ENCODE results near the gene KLHL9. TPM values are rescaled to one million over a fixed set of nuclear protein-coding genes. Genes with fewer than 3 reads are reported as not detected.

KLHL9 gene
- polyA plus RNA-seq, 2 donors = 5.0 to 5.9 TPM

DNA sequence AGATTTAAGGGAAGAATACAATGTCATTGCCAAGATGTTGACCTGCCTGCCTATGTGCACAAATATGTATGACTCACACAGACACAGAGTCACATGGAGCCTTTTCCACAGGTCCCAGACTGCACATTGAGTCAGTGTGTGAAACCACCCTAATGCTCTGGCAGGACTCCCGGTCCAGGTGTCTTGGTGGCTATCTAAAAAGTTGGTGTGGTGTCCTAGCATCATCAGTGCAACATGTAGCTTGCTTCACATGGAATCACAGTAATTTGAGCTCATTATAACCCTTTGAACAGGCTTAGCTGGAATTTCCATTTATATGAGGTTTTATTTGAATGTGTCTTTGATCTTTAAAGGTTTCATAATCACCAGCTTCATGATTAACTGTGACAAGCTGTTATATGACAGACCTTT lies 40.8 kb downstream of the KLHL9 start:
- H3K27me3 ChIP-seq (ENCODE audit: control insufficient read depth in 1 of 2, insufficient read depth in 2 of 2, low read length in 2 of 2) = no peaks in the 10 kb centered on the region
- no peaks in the 10 kb centered on the region for H3K36me3 ChIP-seq (ENCODE audit: control insufficient read depth in 2 of 2, insufficient read depth in 2 of 2, low read length in 1 of 2)
- peak overlapping the region; percentile 22 to 72 for H3K27ac ChIP-seq (ENCODE audit: low read depth in 2 of 2, low read length in 1 of 2)
- no peaks in the 10 kb centered on the region for H3K9me3 ChIP-seq (ENCODE audit: control insufficient read depth in 2 of 2, insufficient read depth in 1 of 2, low read depth in 1 of 2, low read length in 1 of 2)
- no peaks in the 10 kb centered on the region for H3K4me1 ChIP-seq (ENCODE audit: control insufficient read depth in 2 of 2, insufficient read depth in 2 of 2, low read length in 1 of 2)
- WGBS, 2 donors = 40 to 41% methylated on average over 1 of the region's 1 CpG
- no peak overlapping the region for H3K4me3 ChIP-seq (ENCODE audit: low read depth in 1 of 2, low read length in 2 of 2)

DNA sequence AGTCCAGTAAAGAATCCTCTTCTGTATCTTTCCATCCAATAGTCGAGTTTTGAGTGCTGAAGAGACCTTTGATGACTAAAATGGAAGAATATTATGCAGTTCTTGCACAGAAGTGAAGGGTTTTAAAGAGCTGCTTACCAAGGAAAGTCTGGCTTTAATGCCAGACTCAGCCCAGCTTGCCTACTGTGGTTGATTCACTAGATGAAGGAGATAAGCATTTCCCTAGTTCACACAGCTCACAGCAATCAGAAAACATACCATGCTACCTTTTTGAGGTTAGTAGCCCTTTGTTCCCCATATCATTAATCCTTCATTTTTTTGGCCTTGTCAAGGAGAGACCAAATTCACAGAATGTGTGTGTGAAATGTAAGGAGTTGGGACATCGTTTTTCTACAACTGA lies 45.4 kb downstream of the KLHL9 start:
- Histone ChIP-seq H3K27me3 (ENCODE audit: control insufficient read depth in 1 of 2, insufficient read depth in 2 of 2, low read length in 2 of 2) (no peaks in the 10 kb centered on the region), H3K36me3 (ENCODE audit: control insufficient read depth in 2 of 2, insufficient read depth in 2 of 2, low read length in 1 of 2) (no peaks in the 10 kb centered on the region), H3K9me3 (ENCODE audit: control insufficient read depth in 2 of 2, insufficient read depth in 1 of 2, low read depth in 1 of 2, low read length in 1 of 2) (no peaks in the 10 kb centered on the region), H3K4me1 (ENCODE audit: control insufficient read depth in 2 of 2, insufficient read depth in 2 of 2, low read length in 1 of 2) (no peaks in the 10 kb centered on the region), H3K4me3 (ENCODE audit: low read depth in 1 of 2, low read length in 2 of 2) (no peak overlapping the region), H3K27ac (ENCODE audit: low read depth in 2 of 2, low read length in 1 of 2) (no peak overlapping the region)
- WGBS, 2 donors = 50 to 51% methylated on average over 2 of the region's 2 CpGs

DNA sequence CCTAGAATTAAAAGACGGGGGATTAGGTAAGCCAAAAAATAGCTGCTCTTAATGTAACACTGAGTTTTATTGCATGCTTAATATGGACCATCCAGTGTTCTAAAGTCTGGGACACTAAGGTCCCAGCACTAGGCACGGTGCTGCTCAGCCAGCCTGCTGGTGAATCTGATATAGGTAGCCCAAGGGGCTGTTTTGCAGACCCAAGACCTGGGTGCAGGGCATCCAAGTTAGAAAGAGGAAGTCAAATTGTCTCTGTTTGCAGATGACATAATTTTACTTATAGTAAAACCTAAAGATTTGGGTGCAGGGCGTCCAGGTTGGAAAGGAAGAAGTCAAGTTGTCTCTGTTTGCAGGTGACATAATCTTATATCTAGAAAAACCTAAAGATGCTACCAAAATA lies 47.9 kb downstream of the KLHL9 start:
- H3K36me3 ChIP-seq (ENCODE audit: control insufficient read depth in 2 of 2, insufficient read depth in 2 of 2, low read length in 1 of 2) = no peaks in the 10 kb centered on the region
- no peaks in the 10 kb centered on the region for H3K9me3 ChIP-seq (ENCODE audit: control insufficient read depth in 2 of 2, insufficient read depth in 1 of 2, low read depth in 1 of 2, low read length in 1 of 2)
- H3K4me1 ChIP-seq (ENCODE audit: control insufficient read depth in 2 of 2, insufficient read depth in 2 of 2, low read length in 1 of 2) = no peaks in the 10 kb centered on the region
- H3K27me3 ChIP-seq (ENCODE audit: control insufficient read depth in 1 of 2, insufficient read depth in 2 of 2, low read length in 2 of 2) = no peaks in the 10 kb centered on the region
- 78 to 79% methylated on average over 3 of the region's 3 CpGs for WGBS, 2 donors
- H3K4me3 ChIP-seq (ENCODE audit: low read depth in 1 of 2, low read length in 2 of 2) = no peak overlapping the region
- no peak overlapping the region for H3K27ac ChIP-seq (ENCODE audit: low read depth in 2 of 2, low read length in 1 of 2)

DNA sequence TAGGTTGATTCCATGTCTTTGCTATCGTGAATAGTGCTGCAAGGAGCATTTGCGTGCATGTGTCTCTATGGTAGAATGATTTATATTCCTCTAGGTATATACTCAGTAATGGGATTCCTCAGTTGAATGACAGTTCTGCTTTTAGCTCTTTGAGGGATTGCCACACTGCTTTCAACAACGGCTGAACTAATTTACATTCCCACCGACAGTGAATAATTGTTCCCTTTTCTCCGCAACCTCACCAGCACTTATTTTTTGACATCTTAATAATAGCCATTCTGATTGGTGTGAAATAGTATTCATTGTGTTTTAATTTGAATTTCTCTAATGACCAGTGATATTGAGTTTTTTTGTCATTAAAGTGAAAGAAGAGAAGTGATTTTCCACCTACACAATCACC lies 48.5 kb downstream of the KLHL9 start:
- H3K27me3 ChIP-seq (ENCODE audit: control insufficient read depth in 1 of 2, insufficient read depth in 2 of 2, low read length in 2 of 2) = no peaks in the 10 kb centered on the region
- no peaks in the 10 kb centered on the region for H3K36me3 ChIP-seq (ENCODE audit: control insufficient read depth in 2 of 2, insufficient read depth in 2 of 2, low read length in 1 of 2)
- WGBS, 2 donors = 81 to 84% methylated on average over 5 of the region's 5 CpGs
- H3K27ac ChIP-seq (ENCODE audit: low read depth in 2 of 2, low read length in 1 of 2) = no peak overlapping the region
- no peaks in the 10 kb centered on the region for H3K9me3 ChIP-seq (ENCODE audit: control insufficient read depth in 2 of 2, insufficient read depth in 1 of 2, low read depth in 1 of 2, low read length in 1 of 2)
- no peak overlapping the region for H3K4me3 ChIP-seq (ENCODE audit: low read depth in 1 of 2, low read length in 2 of 2)
- H3K4me1 ChIP-seq (ENCODE audit: control insufficient read depth in 2 of 2, insufficient read depth in 2 of 2, low read length in 1 of 2) = no peaks in the 10 kb centered on the region

DNA sequence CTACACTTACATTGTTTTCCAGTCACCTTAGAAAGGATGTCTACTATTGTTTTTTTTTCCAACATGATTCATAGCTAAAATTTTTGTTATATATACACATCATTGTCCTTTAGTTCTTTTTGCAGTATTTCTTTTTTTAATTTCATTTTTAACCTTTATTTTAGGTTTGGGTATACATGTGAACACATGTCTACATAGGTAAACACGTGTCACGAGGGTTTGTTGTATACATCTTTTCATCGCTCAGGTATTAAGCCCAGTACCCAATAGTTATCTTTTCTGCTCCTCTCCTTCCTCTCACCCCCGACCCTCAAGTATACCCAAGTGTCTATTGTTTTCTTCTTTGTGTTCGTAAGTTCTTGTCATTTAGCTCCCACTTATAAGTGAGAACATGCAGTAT lies 49.1 kb downstream of the KLHL9 start:
- no peaks in the 10 kb centered on the region for H3K27me3 ChIP-seq (ENCODE audit: control insufficient read depth in 1 of 2, insufficient read depth in 2 of 2, low read length in 2 of 2)
- H3K36me3 ChIP-seq (ENCODE audit: control insufficient read depth in 2 of 2, insufficient read depth in 2 of 2, low read length in 1 of 2) = no peaks in the 10 kb centered on the region
- 88 to 92% methylated on average over 5 of the region's 5 CpGs for WGBS, 2 donors
- no peak overlapping the region for H3K27ac ChIP-seq (ENCODE audit: low read depth in 2 of 2, low read length in 1 of 2)
- no peaks in the 10 kb centered on the region for H3K9me3 ChIP-seq (ENCODE audit: control insufficient read depth in 2 of 2, insufficient read depth in 1 of 2, low read depth in 1 of 2, low read length in 1 of 2)
- no peaks in the 10 kb centered on the region for H3K4me1 ChIP-seq (ENCODE audit: control insufficient read depth in 2 of 2, insufficient read depth in 2 of 2, low read length in 1 of 2)
- H3K4me3 ChIP-seq (ENCODE audit: low read depth in 1 of 2, low read length in 2 of 2) = no peak overlapping the region

DNA sequence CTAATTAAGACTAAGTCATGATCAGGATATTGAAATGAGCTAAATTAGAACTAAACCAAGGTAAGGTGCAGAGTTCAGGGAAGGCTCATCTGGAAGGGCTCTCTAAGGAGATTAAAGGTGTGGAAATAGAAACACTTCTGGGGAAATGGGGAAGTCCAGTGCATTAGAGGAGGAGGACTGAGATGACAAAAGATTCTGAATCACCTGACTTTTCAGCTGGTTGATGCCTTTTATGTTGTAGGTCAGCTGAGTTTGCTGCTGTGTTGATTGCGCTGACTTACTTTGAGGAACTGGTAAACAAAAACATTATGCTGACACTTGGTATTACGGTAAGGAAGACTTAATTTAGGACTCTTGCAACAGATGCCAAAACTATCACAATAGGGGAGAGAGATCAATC lies 53.9 kb downstream of the KLHL9 start:
- 78% methylated on average over 2 of the region's 2 CpGs for WGBS, 2 donors
- H3K9me3 ChIP-seq (ENCODE audit: control insufficient read depth in 2 of 2, insufficient read depth in 1 of 2, low read depth in 1 of 2, low read length in 1 of 2) = no peaks in the 10 kb centered on the region

More for the DNA sequence above, 53.9 kb downstream of the KLHL9 start:
- Histone ChIP-seq H3K27me3 (ENCODE audit: control insufficient read depth in 1 of 2, insufficient read depth in 2 of 2, low read length in 2 of 2) (peaks cover 0 to 2% of the 10 kb centered on the region in 2 donors), H3K36me3 (ENCODE audit: control insufficient read depth in 2 of 2, insufficient read depth in 2 of 2, low read length in 1 of 2) (peaks cover 0 to 3% of the 10 kb centered on the region in 2 donors), H3K4me3 (ENCODE audit: low read depth in 1 of 2, low read length in 2 of 2) (no peak overlapping the region), H3K27ac (ENCODE audit: low read depth in 2 of 2, low read length in 1 of 2) (no peak overlapping the region), H3K4me1 (ENCODE audit: control insufficient read depth in 2 of 2, insufficient read depth in 2 of 2, low read length in 1 of 2) (no peaks in the 10 kb centered on the region)

Other genes with a start within 250 kb of the KLHL9 start
- not detected for gene IFNW1, start 193.6 kb downstream of the KLHL9 start, polyA plus RNA-seq
- not detected for gene IFNA21, start 168.7 kb downstream of the KLHL9 start, polyA plus RNA-seq
- not detected for gene IFNA4, start 147.8 kb downstream of the KLHL9 start, polyA plus RNA-seq
- not detected for gene IFNA7, start 133.2 kb downstream of the KLHL9 start, polyA plus RNA-seq
- not detected for gene IFNA10, start 128.3 kb downstream of the KLHL9 start, polyA plus RNA-seq
- not detected for gene IFNA16, start 118.1 kb downstream of the KLHL9 start, polyA plus RNA-seq
- gene IFNA17, start 107.2 kb downstream of the KLHL9 start, polyA plus RNA-seq = not detected
- gene IFNA14, start 95.4 kb downstream of the KLHL9 start, polyA plus RNA-seq = not detected
- gene IFNA5, start 30.1 kb downstream of the KLHL9 start, polyA plus RNA-seq = under 1 TPM in 1 of 2 donors, not detected in 1; 0.04 TPM
- not detected for gene IFNA6, start 15.5 kb upstream of the KLHL9 start, polyA plus RNA-seq
- gene IFNA13, start 32.7 kb upstream of the KLHL9 start, polyA plus RNA-seq = not detected
- gene IFNA2, start 50.0 kb upstream of the KLHL9 start, polyA plus RNA-seq = not detected
- gene IFNA8, start 73.7 kb upstream of the KLHL9 start, polyA plus RNA-seq = not detected
- not detected for gene IFNA1, start 105.0 kb upstream of the KLHL9 start, polyA plus RNA-seq
- gene IFNE, start 146.9 kb upstream of the KLHL9 start, polyA plus RNA-seq = 1 to 10 TPM in 1 of 2 donors, under 1 TPM in 1; 0.33 to 2.0 TPM